ENCODE measurements around the gene ADCK1.

DNA sequence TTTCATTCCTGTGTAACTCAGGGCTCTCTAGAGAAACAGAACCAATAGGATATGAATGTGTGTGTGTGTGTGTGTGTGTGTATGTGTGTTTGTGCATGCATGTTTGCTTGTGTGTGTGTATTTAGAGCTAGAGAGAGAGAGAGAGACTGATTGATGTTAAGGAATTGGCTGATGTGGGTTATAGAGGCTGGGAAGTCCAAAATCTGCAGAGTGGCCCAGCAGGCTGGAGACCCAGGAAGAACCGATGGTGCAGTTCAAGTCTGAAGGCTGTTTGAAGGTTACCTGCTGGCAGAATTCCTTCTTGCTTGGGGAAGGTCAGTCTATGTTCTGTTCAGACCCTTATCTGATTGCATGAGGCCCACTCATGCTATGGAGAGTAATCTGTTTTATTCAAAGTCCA is 64.7 kb downstream of the ADCK1 start:
- TF ChIP-seq EP300 (IDR thresholded peaks at IDR 0.05) = no peak
- no peak for TF ChIP-seq POLR2A (IDR thresholded peaks at IDR 0.05)
- TF ChIP-seq, protein P1, sequence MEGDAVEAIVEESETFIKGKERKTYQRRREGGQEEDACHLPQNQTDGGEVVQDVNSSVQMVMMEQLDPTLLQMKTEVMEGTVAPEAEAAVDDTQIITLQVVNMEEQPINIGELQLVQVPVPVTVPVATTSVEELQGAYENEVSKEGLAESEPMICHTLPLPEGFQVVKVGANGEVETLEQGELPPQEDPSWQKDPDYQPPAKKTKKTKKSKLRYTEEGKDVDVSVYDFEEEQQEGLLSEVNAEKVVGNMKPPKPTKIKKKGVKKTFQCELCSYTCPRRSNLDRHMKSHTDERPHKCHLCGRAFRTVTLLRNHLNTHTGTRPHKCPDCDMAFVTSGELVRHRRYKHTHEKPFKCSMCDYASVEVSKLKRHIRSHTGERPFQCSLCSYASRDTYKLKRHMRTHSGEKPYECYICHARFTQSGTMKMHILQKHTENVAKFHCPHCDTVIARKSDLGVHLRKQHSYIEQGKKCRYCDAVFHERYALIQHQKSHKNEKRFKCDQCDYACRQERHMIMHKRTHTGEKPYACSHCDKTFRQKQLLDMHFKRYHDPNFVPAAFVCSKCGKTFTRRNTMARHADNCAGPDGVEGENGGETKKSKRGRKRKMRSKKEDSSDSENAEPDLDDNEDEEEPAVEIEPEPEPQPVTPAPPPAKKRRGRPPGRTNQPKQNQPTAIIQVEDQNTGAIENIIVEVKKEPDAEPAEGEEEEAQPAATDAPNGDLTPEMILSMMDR (IDR thresholded peaks at IDR 0.05) = no peak
